ENCODE data around the gene DCHS1.

DNA sequence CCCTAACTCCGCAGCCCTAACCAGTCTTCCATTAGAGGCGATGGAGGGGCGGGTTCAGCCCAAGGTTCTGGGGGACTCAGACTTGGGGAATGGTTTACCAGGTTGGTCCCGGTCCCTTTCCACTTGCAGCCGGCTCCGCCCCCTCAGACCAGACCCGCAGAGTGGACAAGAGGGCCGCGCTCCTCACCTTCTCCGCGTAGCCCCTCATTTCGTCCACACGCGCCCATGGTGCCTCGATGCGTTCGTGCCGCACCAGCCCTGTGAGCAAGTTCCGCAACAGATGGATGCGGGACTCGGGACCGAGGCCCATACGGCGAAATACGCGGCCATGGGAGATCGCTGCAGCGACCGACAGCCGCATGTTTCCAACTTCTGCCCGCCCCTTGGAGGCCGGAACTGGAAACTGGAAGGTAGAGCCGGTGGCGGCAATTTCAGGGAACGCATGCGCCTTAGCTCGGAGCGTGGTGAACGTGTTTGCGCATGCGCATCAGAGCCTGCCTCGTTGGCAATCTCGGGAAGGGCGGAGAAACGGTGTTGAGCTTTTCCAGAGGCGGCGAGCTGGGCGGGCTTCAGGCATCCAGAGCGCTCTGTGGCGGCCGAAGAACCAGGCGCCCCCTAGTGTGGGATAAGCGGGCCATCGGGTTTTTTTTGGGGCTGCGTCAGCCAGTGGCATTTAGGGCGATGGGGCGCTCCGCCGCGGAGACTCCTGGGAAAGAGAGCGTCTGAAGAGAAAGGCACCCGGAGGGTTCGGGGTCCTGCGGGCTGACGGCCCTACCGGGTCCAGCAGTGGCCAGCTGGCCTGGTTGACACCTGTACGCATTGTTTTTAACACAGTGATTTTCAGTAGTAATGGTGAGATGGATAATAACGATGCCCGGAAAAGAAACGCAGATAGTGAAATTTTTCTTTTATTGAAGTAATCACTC lies 27.6 kb upstream of the DCHS1 start, which contains the start of gene MRPL17:
- TF ChIP-seq CTCF (IDR thresholded peaks at IDR 0.05; ENCODE audit: low read depth, low read length, poor library complexity, severe bottlenecking) (peak; percentile 85), EZH2phosphoT487 (IDR thresholded peaks at IDR 0.05; ENCODE audit: borderline replicate concordance, low read length) (no peak)

All from DOHH2 (cell line).